MM.1S (cell line): ENCODE data around the gene ZMYM3.

Experiments used
- DNase-seq: peaks from one replicate; pipeline ENCODE4 v3.0.0-alpha.2; 2015
- H2AFZ ChIP-seq: fragments of 300-600 bp; sonication (generic); 2 replicates; pipeline ENCODE4 v1.6.0; 2016; ENCODE audit warnings: antibody characterized with exemption, low read length
- H3F3A ChIP-seq: fragments of 300-600 bp; sonication (generic); 2 replicates; pipeline ENCODE4 v1.6.1; 2016; ENCODE audit warnings: mild to moderate bottlenecking, antibody characterized with exemption, low read length, moderate library complexity, mixed read lengths; ENCODE audit not compliant: insufficient read depth
- H3K27ac ChIP-seq: fragments of 300-600 bp; sonication (generic); 2 replicates; pipeline ENCODE4 v1.5.1; 2016; ENCODE audit warnings: mild to moderate bottlenecking, low read length
- H3K27me3 ChIP-seq: fragments of 300-600 bp; sonication (generic); replicated peaks from 2 replicates; pipeline ENCODE4 v1.6.0; 2016; ENCODE audit warnings: low read length; ENCODE audit not compliant: insufficient read depth
- H3K36me3 ChIP-seq: fragments of 300-600 bp; sonication (generic); replicated peaks from 2 replicates; pipeline ENCODE4 v1.6.1; 2016; ENCODE audit warnings: mild to moderate bottlenecking, low read length, mixed read lengths; ENCODE audit not compliant: insufficient read depth
- H3K4me1 ChIP-seq: fragments of 300-600 bp; sonication (generic); 2 replicates; pipeline ENCODE4 v1.6.1; 2016; ENCODE audit warnings: low read length, mixed read lengths
- H3K4me2 ChIP-seq: fragments of 300-600 bp; sonication (generic); 2 replicates; pipeline ENCODE4 v1.6.0; 2016; ENCODE audit warnings: low read depth, low read length
- H3K4me3 ChIP-seq: fragments of 300-600 bp; sonication (generic); 2 replicates; pipeline ENCODE4 v1.5.1; 2016; ENCODE audit warnings: low read length, mixed read lengths
- H3K79me2 ChIP-seq: fragments of 300-600 bp; sonication (generic); 2 replicates; pipeline ENCODE4 v1.6.1; 2016; ENCODE audit warnings: mixed run types, low read length, mixed read lengths
- H3K9ac ChIP-seq: fragments of 300-600 bp; sonication (generic); 2 replicates; pipeline ENCODE4 v1.6.1; 2016; ENCODE audit warnings: low read length, mixed read lengths
- H3K9me2 ChIP-seq: fragments of 300-600 bp; sonication (generic); replicated peaks from 2 replicates; pipeline ENCODE4 v1.6.1; 2016; ENCODE audit warnings: mild to moderate bottlenecking, low read length, mixed read lengths; ENCODE audit not compliant: insufficient read depth
- H3K9me3 ChIP-seq: fragments of 300-600 bp; sonication (generic); replicated peaks from 2 replicates; pipeline ENCODE4 v1.6.1; 2016; ENCODE audit warnings: mild to moderate bottlenecking, low read length, mixed read lengths; ENCODE audit not compliant: insufficient read depth
- H4K20me1 ChIP-seq: fragments of 300-600 bp; sonication (generic); 2 replicates; pipeline ENCODE4 v1.6.1; 2016; ENCODE audit warnings: mild to moderate bottlenecking, low read length, moderate library complexity, mixed read lengths; ENCODE audit not compliant: insufficient read depth
- CTCF ChIP-seq: fragments of 300-600 bp; sonication (generic); IDR thresholded peaks from 2 replicates; pipeline ENCODE4 v1.5.1; 2016; ENCODE audit warnings: antibody characterized with exemption, low read length, mixed read lengths
- EZH2 ChIP-seq: fragments of 300-600 bp; sonication (generic); optimal IDR thresholded peaks from 2 replicates; pipeline ENCODE3; 2017; ENCODE audit warnings: low read depth, mild to moderate bottlenecking, antibody characterized with exemption, low read length, mixed read lengths
- EZH2phosphoT487 ChIP-seq: fragments of 300-600 bp; sonication (generic); IDR thresholded peaks from 2 replicates; pipeline ENCODE4 v1.6.1; 2018; ENCODE audit warnings: antibody characterized with exemption, low read length

ZMYM3 gene

GRCh38 chrX:71217298-71217697 lies 36.6 kb downstream of the ZMYM3 start:
- Histone ChIP-seq H3K9me2 (no peaks in the 10 kb centered on the region), H3K36me3 (no peaks in the 10 kb centered on the region), H3K4me2 (no peak overlapping the region), H3K27ac (no peak overlapping the region), H4K20me1 (no peaks in the 10 kb centered on the region), H3K79me2 (no peaks in the 10 kb centered on the region), H2AFZ (no peak overlapping the region), H3K4me1 (no peaks in the 10 kb centered on the region), H3K9ac (no peak overlapping the region), H3K9me3 (no peaks in the 10 kb centered on the region), H3K4me3 (no peak overlapping the region), H3F3A (no peaks in the 10 kb centered on the region), H3K27me3 (no peaks in the 10 kb centered on the region)
- no peak for DNase-seq
- TF ChIP-seq EZH2 (no peak), CTCF (no peak), EZH2phosphoT487 (no peak)

GRCh38 chrX:71216485-71216884 lies 37.5 kb downstream of the ZMYM3 start:
- Histone ChIP-seq H3K79me2 (no peaks in the 10 kb centered on the region), H2AFZ (no peak overlapping the region), H3K27me3 (no peaks in the 10 kb centered on the region), H3F3A (no peaks in the 10 kb centered on the region), H3K4me1 (no peaks in the 10 kb centered on the region), H3K9ac (no peak overlapping the region), H3K9me3 (no peaks in the 10 kb centered on the region), H3K27ac (no peak overlapping the region), H3K36me3 (no peaks in the 10 kb centered on the region), H3K9me2 (no peaks in the 10 kb centered on the region), H3K4me3 (no peak overlapping the region), H3K4me2 (no peak overlapping the region), H4K20me1 (no peaks in the 10 kb centered on the region)
- TF ChIP-seq CTCF, result no peak
- TF ChIP-seq EZH2, result no peak
- TF ChIP-seq EZH2phosphoT487, result no peak
- DNase-seq, result no peak

DNA sequence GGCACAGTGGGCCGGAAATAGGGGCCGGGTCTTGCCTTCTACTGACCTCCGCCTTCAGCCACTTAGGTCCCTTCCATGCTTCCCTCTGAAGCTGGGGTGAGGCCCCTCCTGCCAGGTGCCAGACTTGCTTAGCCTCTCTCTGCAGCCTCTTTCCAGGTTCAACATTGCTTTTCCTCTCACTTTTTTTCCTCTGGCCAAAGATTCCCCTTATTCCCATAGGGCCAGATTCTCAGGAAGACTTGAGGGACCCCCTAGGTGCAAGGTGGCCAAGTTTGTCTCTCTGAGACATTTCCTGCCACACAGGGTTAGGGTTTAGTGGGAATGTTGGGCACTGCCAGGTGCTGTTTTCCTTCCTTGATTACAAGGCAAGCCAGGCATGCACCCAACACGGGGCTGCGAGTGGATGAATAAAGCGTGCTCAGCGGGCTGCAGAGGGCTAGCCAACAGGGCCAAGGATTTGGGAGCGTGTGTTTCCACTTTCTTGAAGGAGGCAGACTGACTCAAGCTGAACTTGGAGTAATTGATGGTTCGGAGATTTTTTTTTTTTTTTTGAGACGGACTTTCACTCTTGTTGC lies 38.5 kb downstream of the ZMYM3 start:
- Histone ChIP-seq H3K79me2 (no peaks in the 10 kb centered on the region), H3K4me1 (no peaks in the 10 kb centered on the region), H3F3A (no peaks in the 10 kb centered on the region), H3K27ac (no peak overlapping the region), H3K9ac (no peak overlapping the region), H2AFZ (no peak overlapping the region), H3K9me3 (no peaks in the 10 kb centered on the region), H3K4me2 (no peak overlapping the region), H3K9me2 (no peaks in the 10 kb centered on the region), H3K27me3 (no peaks in the 10 kb centered on the region), H3K36me3 (no peaks in the 10 kb centered on the region), H3K4me3 (no peak overlapping the region), H4K20me1 (no peaks in the 10 kb centered on the region)
- no peak for TF ChIP-seq EZH2phosphoT487
- no peak for TF ChIP-seq CTCF
- TF ChIP-seq EZH2, result no peak
- DNase-seq, result no peak
